CD4-positive, alpha-beta T cell treated with Interleukin-15 for 1 hour (primary cell): Measurements from ENCODE around the gene VSIG4.
"Not testable (repeated sequence)": the region's sequence is repeated elsewhere in the genome, so short reads cannot be mapped to it uniquely, and the experiment has no call there.

Experiments
- DNase-seq: peaks from one replicate; pipeline ENCODE4 v3.0.0-alpha.2; 2020

The VSIG4 gene

GRCh38 chrX:66007851-66008250 lies 32.0 kb downstream of the VSIG4 start:
- DNase-seq: no peak

GRCh38 chrX:66005830-66006449 lies 33.9 kb downstream of the VSIG4 start:
- DNase-seq: no peak

DNA sequence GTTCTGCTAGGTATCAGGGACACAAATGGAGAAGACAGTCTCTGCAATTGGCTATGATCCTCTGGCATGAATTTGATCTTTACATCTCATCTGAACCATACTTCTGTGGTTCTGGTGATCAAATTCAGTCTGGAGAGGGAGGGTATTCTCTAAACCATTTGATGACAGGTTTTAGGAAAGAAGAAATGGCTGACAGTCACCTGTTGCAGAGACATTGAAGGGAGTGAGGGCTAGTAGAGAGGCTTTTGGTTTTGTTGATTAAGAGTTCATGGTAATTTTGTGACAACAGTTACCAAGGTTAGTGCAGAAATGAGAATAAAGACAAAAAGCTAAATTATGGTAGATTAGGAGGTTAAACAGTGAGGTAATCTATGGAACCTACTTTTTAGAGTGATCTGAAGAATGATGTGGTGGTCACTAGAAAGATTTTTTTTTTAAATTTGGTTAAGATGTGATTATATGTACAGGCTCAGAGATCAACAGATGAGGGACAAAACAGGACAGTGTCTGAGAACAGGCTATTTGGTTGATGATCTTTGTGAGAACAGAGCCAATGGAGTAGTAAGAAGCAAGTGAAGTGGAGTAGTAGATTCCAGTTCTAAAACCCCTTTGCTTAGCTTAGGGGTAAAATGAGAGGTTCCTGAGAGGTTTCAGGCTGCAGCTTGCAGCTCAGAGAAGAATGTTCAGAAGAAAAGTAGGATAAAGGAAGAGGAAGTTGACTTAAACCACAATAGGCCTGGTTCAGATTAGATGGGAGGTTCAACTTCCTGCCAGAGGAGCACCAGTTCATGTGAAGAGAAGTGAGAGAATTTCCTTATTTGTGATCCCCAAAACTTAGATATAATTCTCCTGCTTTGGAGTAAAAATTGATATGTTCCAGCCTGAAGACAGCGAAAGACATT lies 34.7 kb downstream of the VSIG4 start:
- DNase-seq: no peak

- no peak for DNase-seq
These were observed 36.8 kb downstream of the VSIG4 start for GRCh38 chrX:66002824-66003680.

GRCh38 chrX:66001596-66001995 lies 38.3 kb downstream of the VSIG4 start:
- no peak for DNase-seq

GRCh38 chrX:66000628-66001272 lies 39.1 kb downstream of the VSIG4 start:
- no peak for DNase-seq

- no peak for DNase-seq
These were observed 39.7 kb downstream of the VSIG4 start for GRCh38 chrX:66000178-66000577.

DNA sequence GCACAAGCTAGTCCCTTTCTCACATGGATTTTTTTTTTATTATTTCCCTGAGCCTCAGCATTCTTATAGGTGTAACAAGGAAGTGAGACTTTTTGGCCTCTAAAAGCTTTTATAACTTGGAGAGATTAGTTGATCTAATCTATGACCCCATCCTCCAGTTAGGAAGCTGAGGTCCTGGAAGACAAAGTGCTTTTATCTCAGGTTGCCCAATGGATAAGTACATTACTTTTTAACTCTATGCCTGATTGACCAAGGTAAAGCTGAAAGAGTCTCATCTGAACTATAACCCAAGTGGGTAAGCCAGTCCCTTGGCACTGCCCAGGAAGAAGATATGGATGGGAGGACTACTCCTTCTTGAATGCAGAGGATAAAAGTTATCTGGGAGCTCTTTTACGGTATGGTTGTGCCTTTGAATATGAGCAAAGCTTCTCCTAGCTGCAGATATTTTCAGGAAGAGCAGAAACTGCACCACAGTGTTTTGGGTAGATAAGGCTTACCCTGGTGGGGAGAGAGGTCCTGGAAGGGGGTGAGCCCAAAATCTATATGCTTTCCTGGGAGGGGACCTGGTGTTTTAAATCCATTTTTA lies 40.2 kb downstream of the VSIG4 start:
- no peak for DNase-seq

DNA sequence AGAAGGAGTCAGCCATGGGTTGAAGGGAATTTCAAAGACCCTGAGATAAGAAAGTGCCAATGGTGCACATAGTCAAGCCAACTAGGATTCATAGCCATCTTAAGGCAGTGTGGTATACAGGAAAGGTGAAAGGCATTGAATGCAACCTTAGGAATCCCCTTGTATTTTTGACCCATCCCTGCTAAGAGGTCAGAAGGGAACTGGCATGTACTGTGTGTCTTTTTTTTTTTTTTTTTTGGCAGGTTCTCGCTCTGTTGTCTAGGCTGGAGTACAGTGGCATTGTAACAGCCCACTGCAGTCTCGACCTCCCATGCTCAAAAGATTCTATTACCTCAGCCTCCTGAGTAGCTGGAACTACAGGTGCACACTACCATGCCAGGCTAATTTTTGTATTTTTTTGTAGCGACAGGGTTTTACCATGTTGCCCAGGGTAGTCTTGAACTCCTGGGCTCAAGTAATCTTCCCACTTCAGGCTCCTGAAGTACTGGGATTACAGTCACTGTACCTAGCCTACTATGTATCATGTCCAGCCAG lies 40.8 kb downstream of the VSIG4 start:
- DNase-seq: no peak

GRCh38 chrX:65997978-65998717 lies 41.7 kb downstream of the VSIG4 start:
- peak; percentile 69 for DNase-seq

DNA sequence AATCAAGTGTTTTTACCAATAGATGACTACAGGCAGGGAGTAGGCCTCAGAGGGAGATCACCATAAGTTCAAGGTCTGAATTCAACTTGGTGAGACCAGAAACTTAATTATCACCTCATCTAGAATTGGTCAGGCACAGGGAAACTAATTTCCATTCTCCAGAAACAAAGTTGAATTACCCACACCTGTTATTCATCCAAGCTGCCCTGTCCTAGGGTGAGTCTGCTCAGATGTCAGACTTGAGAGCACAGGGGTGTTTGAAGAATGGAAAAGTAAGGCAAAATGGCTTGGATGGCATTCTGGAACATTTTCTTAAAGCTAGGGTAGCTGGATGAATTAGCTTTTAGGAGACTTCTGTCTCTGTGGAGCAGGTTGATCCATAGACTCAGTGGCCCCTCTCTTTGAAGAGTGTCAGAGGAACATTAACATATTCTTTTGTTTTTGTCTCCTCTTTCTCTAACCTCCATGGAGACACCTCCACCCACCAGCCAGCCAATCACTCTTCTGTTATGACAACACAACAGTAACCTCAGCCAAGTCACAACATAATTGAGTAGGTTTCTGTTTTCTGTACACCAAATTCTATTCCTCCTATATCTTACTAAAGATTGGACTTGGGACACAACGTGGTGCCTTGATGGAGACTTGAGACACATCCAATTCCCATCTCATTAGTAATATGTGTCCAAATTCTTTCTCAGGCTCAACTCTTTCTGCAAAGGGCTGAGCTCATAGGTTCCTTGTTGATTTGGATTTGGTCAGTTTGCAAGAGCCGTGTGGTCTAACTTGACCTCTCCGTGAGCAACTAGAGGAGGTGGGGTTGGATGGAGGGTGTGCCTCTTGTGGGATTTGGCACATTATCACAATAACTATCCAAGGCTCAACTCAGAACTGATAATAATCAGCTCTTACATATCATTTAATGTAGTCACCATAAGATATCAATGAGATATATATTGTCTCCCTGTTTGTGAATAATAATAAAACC lies 45.1 kb downstream of the VSIG4 start:
- DNase-seq: no peak

DNA sequence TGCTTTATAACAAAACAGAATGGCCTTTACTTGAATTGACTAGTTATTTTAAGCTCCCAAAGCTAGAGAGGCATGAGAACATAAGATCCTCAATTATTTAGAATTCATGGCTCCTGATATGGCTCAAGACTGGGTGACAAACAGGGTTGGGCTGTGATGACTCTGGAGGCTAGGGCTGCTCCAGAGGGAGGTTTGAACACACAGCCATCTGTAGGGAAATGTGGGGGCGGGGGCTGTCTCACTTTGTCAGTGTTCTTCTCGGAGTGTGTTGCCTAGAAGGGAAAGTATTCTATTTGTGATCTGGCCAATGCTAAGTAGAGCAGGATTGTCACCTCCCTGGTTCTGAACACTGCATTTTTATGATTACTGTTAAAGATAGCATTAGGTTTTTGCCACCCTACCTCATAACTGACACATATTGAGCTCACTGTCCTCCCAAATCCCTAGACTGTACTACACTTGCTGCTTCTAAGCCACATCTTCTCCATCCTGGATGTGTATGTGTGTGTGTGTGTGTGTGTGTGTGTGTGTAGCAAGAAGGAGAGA lies 45.9 kb downstream of the VSIG4 start:
- no peak for DNase-seq

- DNase-seq: no peak
These were observed 46.5 kb downstream of the VSIG4 start for GRCh38 chrX:65993332-65993731.

DNA sequence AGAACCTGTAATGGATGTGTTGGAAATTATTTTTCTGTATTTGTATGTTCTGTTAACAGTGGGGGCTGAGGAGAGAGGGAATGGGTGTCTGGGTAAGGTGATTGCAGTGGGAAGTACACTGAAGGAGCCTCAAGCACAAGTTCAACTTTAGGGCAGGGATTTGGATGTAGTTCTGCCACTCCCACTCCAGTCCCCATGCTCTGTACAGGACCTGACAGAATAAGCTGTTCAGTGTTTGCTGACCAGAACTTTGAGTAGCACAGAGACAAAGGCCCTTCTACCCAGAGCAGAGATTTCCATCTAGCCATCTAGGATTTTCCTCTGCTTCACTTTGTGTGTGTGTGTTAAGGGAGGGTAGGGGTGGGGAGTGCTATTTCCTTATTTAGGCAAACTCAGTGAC lies 49.2 kb downstream of the VSIG4 start:
- no peak for DNase-seq

- DNase-seq: no peak
These were observed 52.1 kb downstream of the VSIG4 start for GRCh38 chrX:65987811-65988210.

GRCh38 chrX:65985922-65986588 lies 53.8 kb downstream of the VSIG4 start:
- DNase-seq: peak; percentile 64

GRCh38 chrX:65985211-65985610 lies 54.7 kb downstream of the VSIG4 start:
- DNase-seq: no peak

DNA sequence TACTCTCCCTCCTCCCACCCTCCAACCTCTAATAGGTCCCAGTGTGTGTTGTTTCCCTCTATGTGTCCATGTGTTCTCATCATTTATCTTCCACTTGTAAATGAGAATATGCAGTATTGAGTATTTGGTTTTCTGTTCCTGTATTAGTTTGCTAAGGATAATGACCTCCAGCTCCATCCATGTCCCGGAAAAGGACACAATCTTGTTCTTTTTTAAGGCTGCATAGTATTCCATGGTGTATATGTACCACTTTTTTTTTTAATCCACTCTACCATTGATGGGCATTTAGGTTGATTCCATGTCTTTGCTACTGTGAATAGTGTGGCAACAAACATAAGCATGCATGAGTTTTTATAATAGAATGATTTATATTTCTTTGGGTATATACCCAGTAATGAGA lies 62.7 kb downstream of the VSIG4 start:
- DNase-seq: not testable (repeated sequence)

- no peak for DNase-seq
These were observed 63.7 kb downstream of the VSIG4 start for GRCh38 chrX:65976161-65976560.
